Pericardium fibroblast (primary cell): Measurements from ENCODE around the gene SP3. TPM values are rescaled to one million over a fixed set of nuclear protein-coding genes. Genes with fewer than 3 reads are reported as not detected.

ENCODE experiments used
- total RNA-seq: library from RNA; depleted of rRNA; stranded (reverse); fragments of >200 nt; gene quantifications from 2 replicates; pipeline ENCODE4 v1.2.3, GENCODE V29; 2015

The SP3 gene
- 42.8 and 50.6 TPM in 2 replicates for total RNA-seq

DNA sequence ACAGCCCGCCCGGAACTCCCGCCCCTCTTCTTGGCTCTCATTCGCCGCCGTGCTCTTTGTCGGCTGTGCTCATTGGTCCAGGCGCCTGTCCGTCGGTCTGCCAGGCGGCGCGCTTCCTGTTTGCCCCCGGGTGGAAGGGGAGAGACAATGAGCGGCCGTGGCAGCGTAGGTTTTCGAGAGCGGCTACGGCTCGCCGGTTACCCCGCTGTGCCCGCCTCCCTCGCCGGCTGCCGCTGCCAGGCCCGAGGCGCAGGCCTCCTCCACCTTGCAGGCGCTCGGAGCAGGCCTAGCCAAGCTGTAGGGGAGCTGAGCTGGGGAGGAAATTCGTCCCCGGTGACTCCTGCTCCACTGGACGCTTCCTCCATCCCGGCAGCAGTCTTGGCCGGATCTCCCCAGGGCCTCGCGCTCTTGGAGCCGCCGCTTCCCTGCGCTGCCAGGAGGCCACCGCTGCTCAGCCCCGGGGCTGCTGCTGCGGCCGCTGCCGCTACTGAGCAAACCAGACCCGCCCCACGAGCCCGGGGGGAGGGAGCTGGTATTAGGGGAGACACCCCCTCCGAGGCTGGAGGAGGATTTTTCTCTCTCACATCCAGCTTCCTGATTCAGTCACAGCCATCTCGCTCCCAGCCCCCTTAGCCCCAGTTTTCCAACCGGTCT is at the start of gene SP3:
SP3 (minus strand) TSS at position 2 of the 654 bp plus-strand sequence. CDS start 202 bp downstream, outside the sequence.

